Activated CD4-positive, alpha-beta T cell treated with anti-CD3 and anti-CD28 coated beads, Interleukin-2, amount 10 ng/mL, durations not matched to agents 24 days and 14 days (primary cell): ENCODE results near the gene GABRB2. TPM values are rescaled to one million over a fixed set of nuclear protein-coding genes. Genes with fewer than 3 reads are reported as not detected.

Source experiments
- DNase-seq: peaks from one replicate; pipeline ENCODE4 v3.0.0; 2022
- H3K27ac Mint-ChIP-seq: one replicate; pipeline ENCODE4 v1.8.0; 2022; ENCODE audit warnings: mild to moderate bottlenecking, mixed read lengths
- H3K27me3 Mint-ChIP-seq: one replicate; pipeline ENCODE4 v1.8.0; 2022; ENCODE audit warnings: mixed read lengths
- H3K36me3 Mint-ChIP-seq: one replicate; pipeline ENCODE4 v1.8.0; 2022; ENCODE audit warnings: low read depth, mild to moderate bottlenecking, mixed read lengths
- H3K4me1 Mint-ChIP-seq: one replicate; pipeline ENCODE4 v1.8.0; 2021; ENCODE audit warnings: mixed read lengths
- H3K4me3 Mint-ChIP-seq: one replicate; pipeline ENCODE4 v1.8.0; 2022; ENCODE audit warnings: mild to moderate bottlenecking, moderate library complexity, mixed read lengths
- H3K9me3 Mint-ChIP-seq: one replicate; pipeline ENCODE4 v1.8.0; 2021; ENCODE audit warnings: mixed read lengths
- intact Hi-C: fragments of 100-400 bp; cut with micrococcal nuclease; formaldehyde crosslinking; loops from one replicate; pipeline ENCODE4 v1.15.1; 2023
- total RNA-seq: library from RNA; stranded (reverse); gene quantifications from 2 replicates; pipeline ENCODE4 v1.2.3, GENCODE V29; 2022

Gene GABRB2
- total RNA-seq, 1 donor from 2014 or later, result not detected

- H3K9me3 Mint-ChIP-seq, result no peaks in the 10 kb centered on the region
- H3K27me3 Mint-ChIP-seq, result no peaks in the 10 kb centered on the region
- DNase-seq, result no peak
- intact Hi-C loops, result no loop called here
- no peak overlapping the region for H3K4me3 Mint-ChIP-seq
- no peaks in the 10 kb centered on the region for H3K36me3 Mint-ChIP-seq
- H3K4me1 Mint-ChIP-seq, result no peaks in the 10 kb centered on the region
- H3K27ac Mint-ChIP-seq, result no peak overlapping the region
Measured at GRCh38 chr5:161288071-161288470, 258.5 kb downstream of the GABRB2 start.

DNA sequence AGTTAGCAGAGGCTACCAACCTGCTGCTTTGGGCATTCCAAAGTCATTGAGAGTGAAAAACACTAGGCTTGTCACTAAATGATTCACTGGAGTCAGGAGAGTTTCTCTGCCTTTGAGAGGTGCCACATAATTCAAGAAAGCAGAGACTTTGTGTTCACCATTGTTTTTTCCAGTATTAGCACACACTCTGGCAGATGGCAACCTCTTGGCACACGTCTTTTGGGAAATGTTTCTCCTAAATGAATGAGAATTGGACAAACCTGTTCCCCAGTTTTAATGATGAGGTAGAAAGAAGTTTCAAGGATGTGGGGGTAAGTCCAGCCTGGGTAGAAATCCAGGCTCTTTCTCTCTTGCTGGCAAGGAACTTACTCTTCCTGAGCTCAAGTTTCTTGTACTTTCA, 259.1 kb downstream of the GABRB2 start:
- Mint-ChIP-seq H3K4me1 (no peaks in the 10 kb centered on the region), H3K27ac (no peak overlapping the region), H3K36me3 (no peaks in the 10 kb centered on the region), H3K4me3 (no peak overlapping the region), H3K27me3 (no peaks in the 10 kb centered on the region), H3K9me3 (no peaks in the 10 kb centered on the region)
- DNase-seq, result no peak
- intact Hi-C loops, result no loop called here

- intact Hi-C loops, result no loop called here
- no peak overlapping the region for H3K4me3 Mint-ChIP-seq
- H3K27ac Mint-ChIP-seq, result no peak overlapping the region
- H3K36me3 Mint-ChIP-seq, result no peaks in the 10 kb centered on the region
- H3K27me3 Mint-ChIP-seq, result no peaks in the 10 kb centered on the region
- H3K4me1 Mint-ChIP-seq, result no peaks in the 10 kb centered on the region
- no peaks in the 10 kb centered on the region for H3K9me3 Mint-ChIP-seq
- no peak for DNase-seq
Measured at GRCh38 chr5:161286066-161286655, 260.4 kb downstream of the GABRB2 start.

GRCh38 chr5:161284445-161284844, 262.1 kb downstream of the GABRB2 start:
- Mint-ChIP-seq H3K9me3 (no peaks in the 10 kb centered on the region), H3K4me3 (no peak overlapping the region), H3K4me1 (no peaks in the 10 kb centered on the region), H3K27me3 (no peaks in the 10 kb centered on the region), H3K36me3 (no peaks in the 10 kb centered on the region), H3K27ac (no peak overlapping the region)
- intact Hi-C loops, result no loop called here
- no peak for DNase-seq

DNA sequence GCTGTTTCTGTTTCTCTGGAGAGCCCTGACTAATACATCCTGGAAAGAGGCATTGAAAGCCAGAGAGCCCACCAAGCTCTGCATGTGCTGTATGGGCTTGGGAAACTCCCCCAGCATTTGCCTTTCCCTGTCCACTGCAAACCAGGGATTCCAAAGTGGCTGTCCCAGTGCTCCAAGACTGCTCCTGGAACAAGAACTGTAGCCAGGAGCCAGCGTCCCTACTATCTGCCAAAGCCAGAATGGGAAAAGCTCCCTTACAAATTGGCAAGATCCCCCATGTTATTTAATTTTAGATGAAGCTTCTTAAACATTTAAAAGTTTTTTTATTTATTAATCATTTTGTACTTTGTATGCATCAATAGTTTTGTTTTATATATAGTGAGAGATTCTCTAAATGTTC, 263.2 kb downstream of the GABRB2 start:
- Mint-ChIP-seq H3K36me3 (no peaks in the 10 kb centered on the region), H3K4me1 (no peaks in the 10 kb centered on the region), H3K27me3 (no peaks in the 10 kb centered on the region), H3K9me3 (no peaks in the 10 kb centered on the region), H3K4me3 (no peak overlapping the region), H3K27ac (no peak overlapping the region)
- intact Hi-C loops, result no loop called here
- no peak for DNase-seq

GRCh38 chr5:161278739-161279660, 267.5 kb downstream of the GABRB2 start:
- Mint-ChIP-seq H3K4me1 (no peaks in the 10 kb centered on the region), H3K27ac (no peak overlapping the region), H3K27me3 (no peaks in the 10 kb centered on the region), H3K9me3 (no peaks in the 10 kb centered on the region), H3K36me3 (no peaks in the 10 kb centered on the region), H3K4me3 (no peak overlapping the region)
- intact Hi-C loops, result no loop called here
- DNase-seq, result no peak

GRCh38 chr5:161277011-161277410, 269.5 kb downstream of the GABRB2 start:
- Mint-ChIP-seq H3K36me3 (no peaks in the 10 kb centered on the region), H3K9me3 (no peaks in the 10 kb centered on the region), H3K27ac (no peak overlapping the region), H3K4me3 (no peak overlapping the region), H3K27me3 (no peaks in the 10 kb centered on the region), H3K4me1 (no peaks in the 10 kb centered on the region)
- intact Hi-C loops, result no loop called here
- DNase-seq, result no peak

DNA sequence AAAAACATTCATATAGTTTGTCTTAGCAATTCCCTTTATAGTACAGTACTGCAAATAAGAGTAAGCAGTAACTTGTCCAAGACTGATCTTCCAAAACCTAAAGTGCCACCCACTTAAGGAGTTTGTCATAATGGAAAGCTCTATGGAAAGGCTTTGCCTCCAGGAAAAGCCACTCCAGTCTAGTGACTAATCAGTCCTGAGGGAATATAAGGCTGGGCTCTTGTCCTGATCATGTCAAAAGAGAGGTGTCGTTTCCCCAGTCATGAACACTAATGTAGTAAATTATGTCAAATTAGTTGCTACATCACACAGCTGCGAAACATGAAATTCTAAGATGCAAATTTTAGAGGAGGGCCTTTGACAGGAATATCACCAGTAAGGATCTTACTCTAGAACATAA, 271.6 kb downstream of the GABRB2 start:
- DNase-seq, result no peak
- Mint-ChIP-seq H3K27ac (no peak overlapping the region), H3K4me1 (no peaks in the 10 kb centered on the region), H3K36me3 (no peaks in the 10 kb centered on the region), H3K9me3 (no peaks in the 10 kb centered on the region), H3K4me3 (no peak overlapping the region), H3K27me3 (no peaks in the 10 kb centered on the region)
- intact Hi-C loops, result no loop called here

DNA sequence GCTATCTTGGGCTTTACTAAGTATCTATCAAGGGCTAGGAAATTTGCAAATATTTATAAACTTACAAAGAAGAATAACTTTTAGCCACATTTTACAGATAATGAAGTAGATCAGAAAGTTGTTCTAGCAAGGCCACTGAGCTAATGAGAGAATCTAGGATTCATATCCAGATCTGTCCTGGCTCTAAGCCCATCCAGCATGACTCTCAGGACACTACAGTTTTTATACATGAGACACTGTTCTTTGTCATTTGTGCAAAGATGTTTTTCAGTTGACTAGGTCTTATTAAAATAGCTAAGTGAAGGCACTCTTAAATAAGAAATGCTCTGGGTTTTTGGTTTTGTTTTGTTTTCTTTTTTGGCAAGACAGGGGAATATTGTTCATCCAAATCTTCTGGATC, 273.1 kb downstream of the GABRB2 start:
- Mint-ChIP-seq H3K9me3 (no peaks in the 10 kb centered on the region), H3K36me3 (no peaks in the 10 kb centered on the region), H3K4me3 (no peak overlapping the region), H3K4me1 (no peaks in the 10 kb centered on the region), H3K27ac (no peak overlapping the region), H3K27me3 (no peaks in the 10 kb centered on the region)
- DNase-seq, result no peak
- intact Hi-C loops, result no loop called here

DNA sequence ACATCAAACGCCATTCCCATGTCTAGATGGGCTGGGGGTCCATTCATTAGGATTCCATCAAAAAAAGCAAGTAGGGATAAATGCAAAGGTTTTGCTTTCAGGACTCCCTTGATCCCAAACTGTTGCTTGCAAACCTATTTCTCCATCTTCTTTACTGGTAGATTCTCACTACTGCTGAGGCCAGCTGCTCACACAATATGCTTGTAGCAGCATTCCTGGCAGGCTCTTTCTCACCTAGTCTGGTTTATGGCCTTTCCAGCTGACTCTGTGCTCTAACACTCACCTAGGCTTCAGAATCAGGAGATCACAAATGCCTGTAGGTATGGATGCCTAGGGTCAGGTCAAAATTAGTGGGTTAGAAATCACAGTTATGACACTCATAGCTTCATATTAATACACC, 274.7 kb downstream of the GABRB2 start:
- no peak for DNase-seq
- Mint-ChIP-seq H3K27me3 (no peaks in the 10 kb centered on the region), H3K4me3 (no peak overlapping the region), H3K27ac (no peak overlapping the region), H3K4me1 (no peaks in the 10 kb centered on the region), H3K9me3 (no peaks in the 10 kb centered on the region), H3K36me3 (no peaks in the 10 kb centered on the region)
- intact Hi-C loops, result no loop called here

DNA sequence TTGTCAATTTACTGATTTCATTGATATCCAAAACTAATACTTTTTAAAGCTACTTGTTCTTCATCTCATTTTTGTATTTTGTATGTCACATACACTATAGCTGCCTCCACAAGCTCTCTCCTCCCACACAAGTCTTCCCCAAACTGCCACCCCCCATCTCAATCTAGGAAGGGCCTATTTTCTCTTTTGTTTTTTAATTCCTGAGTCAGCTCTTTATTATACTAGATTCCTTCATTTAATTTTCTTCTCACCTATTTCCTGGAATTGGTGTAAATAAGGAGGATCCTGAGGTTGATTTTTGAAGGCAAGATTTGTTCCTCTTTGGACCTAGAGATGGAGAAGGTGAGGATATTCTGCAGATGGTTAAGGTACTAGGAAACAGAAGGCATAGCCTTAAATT, 277.4 kb downstream of the GABRB2 start:
- no peak for DNase-seq
- H3K27me3 Mint-ChIP-seq, result no peaks in the 10 kb centered on the region
- H3K27ac Mint-ChIP-seq, result no peak overlapping the region
- H3K4me3 Mint-ChIP-seq, result no peak overlapping the region
- intact Hi-C loops, result loop anchor here (10.0 kb wide), 1 partner anchor 1394 kb away; no protein-coding TSS in a partner anchor
- no peaks in the 10 kb centered on the region for H3K4me1 Mint-ChIP-seq
- H3K36me3 Mint-ChIP-seq, result no peaks in the 10 kb centered on the region
- no peaks in the 10 kb centered on the region for H3K9me3 Mint-ChIP-seq

DNA sequence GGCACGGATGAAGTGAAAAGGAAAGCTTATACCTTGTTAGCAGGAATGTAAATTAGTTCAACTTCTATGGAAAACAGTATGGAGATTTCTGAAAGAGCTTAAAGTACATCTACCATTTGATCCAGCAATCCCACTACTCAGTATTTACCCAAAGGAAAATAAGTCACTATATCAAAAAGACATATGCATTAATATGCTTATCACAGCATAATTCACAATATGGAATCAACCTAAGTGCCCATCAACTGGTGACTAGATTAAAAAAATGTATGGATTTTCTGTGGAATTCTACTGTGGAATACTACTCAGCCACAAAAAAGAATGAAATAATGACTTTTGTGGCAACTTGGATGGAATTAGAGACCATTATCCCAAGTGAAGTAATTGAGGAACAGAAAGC, 279.6 kb downstream of the GABRB2 start:
- H3K27ac Mint-ChIP-seq, result no peak overlapping the region
- H3K4me3 Mint-ChIP-seq, result no peak overlapping the region
- no peak for DNase-seq
- intact Hi-C loops, result loop anchor here (10.0 kb wide), 1 partner anchor 1392 kb away; no protein-coding TSS in a partner anchor
- H3K9me3 Mint-ChIP-seq, result no peaks in the 10 kb centered on the region
- H3K4me1 Mint-ChIP-seq, result no peaks in the 10 kb centered on the region
- no peaks in the 10 kb centered on the region for H3K27me3 Mint-ChIP-seq
- H3K36me3 Mint-ChIP-seq, result no peaks in the 10 kb centered on the region

- Mint-ChIP-seq H3K27me3 (no peaks in the 10 kb centered on the region), H3K27ac (no peak overlapping the region), H3K36me3 (no peaks in the 10 kb centered on the region), H3K4me1 (no peaks in the 10 kb centered on the region), H3K9me3 (no peaks in the 10 kb centered on the region), H3K4me3 (no peak overlapping the region)
- intact Hi-C loops, result loop anchor here (10.0 kb wide), 1 partner anchor 1390 kb away; no protein-coding TSS in a partner anchor
- DNase-seq, result no peak
Measured at GRCh38 chr5:161265006-161265405, 281.5 kb downstream of the GABRB2 start.

DNA sequence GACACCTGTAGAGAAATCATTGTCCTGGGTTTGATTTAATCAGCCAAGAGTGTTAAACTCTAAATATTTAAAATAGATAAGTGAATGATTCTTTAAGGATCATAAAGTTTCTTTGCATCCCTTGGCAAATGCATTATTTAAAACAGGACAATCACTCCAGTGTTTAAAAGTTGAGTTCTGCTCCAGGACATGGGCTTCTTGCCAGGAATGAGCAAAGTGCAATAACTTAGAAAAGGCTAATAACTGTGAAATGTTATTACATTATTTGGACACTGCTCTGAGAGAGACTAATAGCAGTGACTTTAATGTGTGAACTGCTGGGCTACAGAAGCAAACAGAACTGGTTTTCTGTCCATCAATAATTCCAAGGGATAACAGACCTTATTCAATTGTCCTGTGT, 283.3 kb downstream of the GABRB2 start:
- intact Hi-C loops, result loop anchor here (10.0 kb wide), 1 partner anchor 1388 kb away; no protein-coding TSS in a partner anchor
- Mint-ChIP-seq H3K36me3 (no peaks in the 10 kb centered on the region), H3K27ac (no peak overlapping the region), H3K27me3 (no peaks in the 10 kb centered on the region), H3K4me3 (no peak overlapping the region), H3K9me3 (no peaks in the 10 kb centered on the region), H3K4me1 (no peaks in the 10 kb centered on the region)
- no peak for DNase-seq
